K562 (cell line): ENCODE results near the gene CARS2. TPM values are rescaled to one million over a fixed set of nuclear protein-coding genes. Genes with fewer than 3 reads are reported as not detected.

Source experiments
- BHLHE40 ChIP-seq: IDR thresholded peaks from 2 replicates; pipeline ENCODE4 v1.6.1; 2011; ENCODE audit warnings: low read length, improper control_type of control experiment
- BRF1 ChIP-seq: IDR thresholded peaks from 3 replicates; pipeline ENCODE4 v1.6.1; 2011; ENCODE audit warnings: borderline replicate concordance, mild to moderate bottlenecking; ENCODE audit not compliant: insufficient read length; ENCODE audit errors: extremely low read depth
- DEAF1 ChIP-seq: fragments of 450-650 bp; formaldehyde crosslinking; IDR thresholded peaks from 2 replicates; pipeline ENCODE4 v1.4.0; 2020; ENCODE audit warnings: mild to moderate bottlenecking, moderate library complexity
- ELF4 ChIP-seq: fragments of 450-650 bp; formaldehyde crosslinking; IDR thresholded peaks from 2 replicates; pipeline ENCODE4 v1.4.0; 2022; ENCODE audit warnings: missing genetic modification characterization
- FOXJ3 ChIP-seq: sonication (generic); formaldehyde crosslinking; IDR thresholded peaks from 2 replicates; pipeline ENCODE4 v1.4.0; 2020; ENCODE audit warnings: mild to moderate bottlenecking, missing genetic modification reagents
- GTF2E2 ChIP-seq: fragments of 200-800 bp; sonication (Bioruptor generic); IDR thresholded peaks from 2 replicates; pipeline ENCODE4 v1.6.1; 2016; ENCODE audit warnings: missing genetic modification characterization, missing compliant biosample characterization
- MAFG ChIP-seq: fragments of 450-650 bp; conservative IDR thresholded peaks from 2 replicates; pipeline ENCODE4 v1.6.1; 2016; ENCODE audit warnings: missing genetic modification characterization, missing compliant biosample characterization
- MBD1 ChIP-seq: fragments of 250-450 bp; sonication (Bioruptor Pico); IDR thresholded peaks from 2 replicates; pipeline ENCODE4 v1.8.0; 2022; ENCODE audit warnings: inconsistent platforms
- POLR2AphosphoS5 ChIP-seq: IDR thresholded peaks from 2 replicates; pipeline ENCODE4 v1.6.1; 2011; ENCODE audit warnings: mild to moderate bottlenecking, low read depth, low read length, moderate library complexity; ENCODE audit not compliant: control insufficient read depth, insufficient read depth
- PTRF ChIP-seq: fragments of 450-650 bp; IDR thresholded peaks from 2 replicates; pipeline ENCODE4 v1.6.1; 2016; ENCODE audit warnings: mild to moderate bottlenecking, missing genetic modification characterization, missing compliant biosample characterization
- RFX1 ChIP-seq: fragments of 450-650 bp; IDR thresholded peaks from 2 replicates; pipeline ENCODE4 v1.6.1; 2016; ENCODE audit warnings: mild to moderate bottlenecking, moderate library complexity
- SLC30A9 ChIP-seq: fragments of 250-450 bp; sonication (Bioruptor Pico); IDR thresholded peaks from 2 replicates; pipeline ENCODE4 v1.8.0; 2022; ENCODE audit warnings: mild to moderate bottlenecking, moderate library complexity
- ZBTB11 ChIP-seq, 3 experiments: fragments of 200-800 bp in 1 of 3; fragments of 250-450 bp in 1 of 3; fragments of 450-650 bp in 1 of 3; sonication (Bioruptor Pico) in 1 of 3; sonication (Bioruptor generic) in 1 of 3; formaldehyde crosslinking in 1 of 3; IDR thresholded peaks; 2 replicates each; pipeline versions ENCODE4 v1.6.1 to v1.8.0; 2016 to 2022; ENCODE audit warnings: mild to moderate bottlenecking in 2 of 3, missing genetic modification characterization in 2 of 3, missing compliant biosample characterization in 1 of 3, moderate library complexity in 1 of 3
- ZNF41 ChIP-seq: fragments of 250-450 bp; sonication (Bioruptor Pico); conservative IDR thresholded peaks from 2 replicates; pipeline ENCODE4 v1.4.0; 2020; ENCODE audit warnings: mild to moderate bottlenecking
- polyA plus RNA-seq, 8 experiments: library from polyadenylated mRNA; depleted of rRNA in 4 of 8; stranded (reverse) in 5 of 8; unstranded in 3 of 8; fragments of >200 nt; fragmentation: Nextera tagmentation in 2 of 8; fragmentation: Illumina TruSeq in 1 of 8; extraction: Ambion mirVana in 2 of 8; extraction: Trizol in 1 of 8; gene quantifications; 2 replicates each; pipeline versions ENCODE4 v1.2.1 to v1.2.3, GENCODE V29; 2011 to 2014; ENCODE audit warnings: inconsistent platforms in 1 of 8, missing spikeins in 1 of 8
- total RNA-seq, 7 experiments: library from RNA; depleted of rRNA in 6 of 7; stranded (reverse); fragments of >200 nt in 6 of 7; fragmentation: Illumina TruSeq in 2 of 7; extraction: Trizol in 2 of 7; gene quantifications; 2 replicates each; pipeline versions ENCODE4 v1.2.1 to v1.2.3, GENCODE V29; 2011 to 2021; ENCODE audit warnings: low replicate concordance in 1 of 7
- TF ChIP-seq, protein P1 (sequence below): conservative IDR thresholded peaks from 2 replicates; pipeline ENCODE4 v1.6.1; 2011; ENCODE audit warnings: low read depth, mild to moderate bottlenecking, low read length; ENCODE audit not compliant: control insufficient read depth

Gene CARS2
- total and polyA plus RNA-seq, 9 of the 15 experiments (the other 6 are each of a cell fraction or from before 2014, with no cell fraction given): 1.7 to 37.4 (median 30.5) TPM

GRCh38 chr13:110705826-110706569 lies at the start of gene CARS2 (continued):
- TF ChIP-seq BRF1 (no peak), DEAF1 (no peak), POLR2AphosphoS5 (peak; percentile 49; the same call in 1 of the 2 replicates), ELF4 (CRISPR knock-in tag) (peak; percentile 11; the same call in 1 of the 2 replicates), ZNF41 (CRISPR knock-in tag) (no peak), FOXJ3 (CRISPR knock-in tag) (no peak), RFX1 (no peak), BHLHE40 (peak; percentile 4; the same call in 1 of the 2 replicates), ZBTB11 (CRISPR knock-in tag; IDR thresholded peaks at IDR 0.05) (peak in 1 of 3 experiments; percentile 79; a peak in 2 of 6 replicates), GTF2E2 (tag) (no peak), MAFG (no peak), MBD1 (CRISPR knock-in tag) (no peak), SLC30A9 (CRISPR knock-in tag) (no peak), PTRF (tag) (no peak)
- TF ChIP-seq, protein P1, sequence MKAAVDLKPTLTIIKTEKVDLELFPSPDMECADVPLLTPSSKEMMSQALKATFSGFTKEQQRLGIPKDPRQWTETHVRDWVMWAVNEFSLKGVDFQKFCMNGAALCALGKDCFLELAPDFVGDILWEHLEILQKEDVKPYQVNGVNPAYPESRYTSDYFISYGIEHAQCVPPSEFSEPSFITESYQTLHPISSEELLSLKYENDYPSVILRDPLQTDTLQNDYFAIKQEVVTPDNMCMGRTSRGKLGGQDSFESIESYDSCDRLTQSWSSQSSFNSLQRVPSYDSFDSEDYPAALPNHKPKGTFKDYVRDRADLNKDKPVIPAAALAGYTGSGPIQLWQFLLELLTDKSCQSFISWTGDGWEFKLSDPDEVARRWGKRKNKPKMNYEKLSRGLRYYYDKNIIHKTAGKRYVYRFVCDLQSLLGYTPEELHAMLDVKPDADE: 0 out of 2 replicates have a peak, but pooled peaks have one; percentile 26
